GM19372 (cell line): Measurements from ENCODE around the gene LRWD1.
A peak's percentile ranks its signal among the peaks of the same experiment; 100 is the strongest.

Experiments
- ATAC-seq: cut with Tn5 transposase; IDR thresholded peaks from one replicate; pipeline ENCODE4 v1.9.1; 2021; ENCODE audit warnings: mild to moderate bottlenecking, low read depth, moderate library complexity; ENCODE audit not compliant: unreplicated experiment

The LRWD1 gene

DNA sequence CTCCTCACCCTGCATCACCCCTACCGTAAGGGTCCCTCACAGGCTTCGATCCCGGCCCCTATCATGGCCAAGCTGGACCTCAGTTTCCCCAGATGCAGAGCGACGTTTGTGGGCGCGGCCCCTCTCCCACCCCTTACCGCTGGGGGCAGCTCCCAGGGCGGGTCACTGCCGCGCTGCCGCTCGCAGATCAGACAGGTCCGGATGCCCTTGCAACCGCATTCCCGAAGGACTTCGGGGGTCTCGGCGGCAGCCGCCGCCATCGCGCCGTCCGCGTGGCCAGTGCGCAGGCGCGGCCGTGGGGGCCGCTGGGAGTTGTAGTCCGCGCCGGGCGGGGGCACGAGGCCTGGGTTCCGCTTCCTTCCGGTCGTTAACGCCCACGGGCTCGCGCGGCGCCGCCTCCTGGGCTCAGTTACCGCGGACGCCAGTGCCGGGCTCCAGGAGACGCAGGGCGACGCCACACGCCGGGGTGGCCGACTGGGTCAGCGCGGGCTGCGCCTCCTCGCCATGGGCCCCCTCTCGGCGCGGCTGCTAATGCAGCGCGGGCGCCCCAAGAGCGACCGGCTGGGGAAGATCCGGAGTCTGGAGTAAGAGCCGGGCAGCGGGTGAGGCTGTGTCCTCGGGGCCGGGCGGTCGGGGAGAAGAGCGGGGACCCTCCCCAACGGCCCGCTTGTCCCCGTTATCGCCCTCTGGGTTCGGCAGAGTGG, at the start of gene LRWD1, which contains the start of gene ALKBH4:
TSS of gene LRWD1 (plus strand) at position 408 of the 704 bp plus-strand sequence. CDS start at position 505, 97 bp downstream.
TSS of gene ALKBH4 (minus strand) at position 287 of the 704 bp plus-strand sequence. CDS start at position 260, 27 bp downstream.
- peak; percentile 97 for ATAC-seq

DNA sequence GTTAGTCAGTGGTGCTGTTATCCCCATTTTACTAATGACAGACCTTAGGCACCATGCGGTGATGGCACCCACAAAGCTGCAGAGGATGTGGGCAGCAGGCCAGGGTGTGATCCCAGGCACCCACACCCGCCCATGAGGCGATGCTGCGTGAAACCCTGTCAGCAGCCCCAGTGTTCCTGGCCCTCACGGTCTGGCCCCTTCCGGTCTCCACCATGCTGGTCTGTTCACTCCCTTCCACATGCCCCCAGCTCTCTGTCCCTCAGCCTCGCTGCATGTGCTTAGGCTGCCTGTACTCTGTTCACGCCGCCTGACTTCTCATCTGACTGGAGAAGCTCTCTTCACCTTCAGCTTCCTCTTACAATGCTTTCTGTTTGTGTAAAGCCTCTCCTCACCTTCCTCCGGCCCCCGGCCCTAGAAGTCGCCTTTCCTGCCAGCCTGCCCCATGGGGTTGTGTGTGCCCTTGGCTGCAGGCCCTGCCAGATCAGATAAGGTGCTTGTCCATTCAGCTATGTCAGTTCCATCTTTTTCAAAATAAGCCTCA, 49.0 kb upstream of the LRWD1 start:
- ATAC-seq = no peak

DNA sequence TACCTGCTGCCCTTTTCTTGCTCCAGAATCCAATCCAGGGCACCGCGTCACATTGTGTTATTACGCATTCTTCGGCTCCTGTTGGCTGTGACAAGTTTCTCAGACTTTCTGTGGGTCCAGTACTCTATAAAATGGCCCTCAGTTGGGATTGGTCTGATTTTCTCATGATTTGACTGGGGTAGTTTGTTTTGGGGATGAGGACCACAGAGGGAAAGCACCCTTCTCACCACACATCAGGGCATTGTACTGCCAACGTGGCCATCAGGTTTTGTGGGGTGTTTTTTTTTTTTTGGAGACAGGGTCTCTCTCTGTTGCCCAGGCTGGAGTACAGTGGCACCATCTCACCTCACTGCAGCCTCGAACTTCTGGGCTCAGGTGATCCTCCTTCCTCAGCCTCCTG, 48.4 kb upstream of the LRWD1 start:
- no peak for ATAC-seq

DNA sequence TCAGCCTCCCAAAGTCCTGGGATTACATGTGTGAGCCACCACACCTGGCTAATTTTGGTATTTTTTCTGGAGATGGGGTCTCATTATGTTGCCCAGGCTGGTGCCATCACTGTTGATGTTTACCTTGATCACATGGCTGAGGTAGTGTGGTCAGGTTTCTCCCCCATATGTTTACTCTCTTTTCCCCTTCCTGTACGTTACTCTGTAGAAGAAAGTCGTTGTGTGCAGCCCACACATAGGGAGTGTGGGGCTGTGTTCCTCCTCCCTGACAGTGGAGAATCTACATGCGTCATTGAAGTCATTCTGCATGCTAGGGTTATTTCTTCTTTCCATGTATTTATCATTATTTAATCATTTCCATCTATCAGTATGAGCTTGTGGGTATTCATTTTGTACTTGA, 47.7 kb upstream of the LRWD1 start:
- ATAC-seq = no peak

DNA sequence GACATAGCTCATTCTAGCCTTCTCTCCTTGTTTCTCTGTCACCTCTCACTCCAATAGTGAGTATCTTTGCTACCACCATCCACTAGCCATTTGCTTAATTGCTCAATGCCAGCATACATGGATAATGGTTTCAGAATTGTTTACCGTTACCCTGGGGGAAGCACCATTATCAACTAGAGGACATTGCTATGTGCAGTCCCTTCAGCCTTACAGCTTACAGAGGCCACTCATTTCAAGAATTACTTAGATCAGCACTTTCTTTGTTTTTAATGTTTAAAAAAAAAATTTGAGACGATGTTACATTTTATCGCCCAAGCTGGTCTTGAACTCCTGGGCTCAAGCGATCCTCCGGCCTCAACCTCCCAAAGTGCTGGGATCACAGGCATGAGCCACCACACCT, 46.2 kb upstream of the LRWD1 start:
- ATAC-seq = no peak

DNA sequence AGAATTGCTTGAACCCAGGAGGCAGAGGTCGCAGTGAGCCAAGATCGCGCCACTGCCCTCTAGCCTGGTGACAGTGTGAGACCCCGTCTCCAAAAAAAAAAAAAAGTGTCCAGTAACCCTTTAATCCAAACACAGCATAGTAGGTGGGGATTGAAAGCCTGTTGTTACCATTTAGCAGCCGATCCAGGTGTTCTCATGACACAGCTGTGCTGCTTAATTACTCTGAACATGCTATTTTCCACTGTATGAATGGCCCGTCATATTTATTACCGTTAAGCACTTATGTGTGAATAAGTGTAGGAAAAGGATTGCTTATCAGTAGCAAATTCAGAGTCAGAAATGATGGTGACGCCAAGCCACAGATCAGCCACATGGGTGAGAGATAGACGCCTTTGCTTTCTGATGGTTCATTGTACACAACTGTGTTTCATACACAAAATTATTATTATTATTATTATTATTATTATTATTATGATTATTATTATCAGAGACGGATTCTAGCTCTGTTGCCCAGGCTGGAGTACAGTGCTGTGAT, 43.0 kb upstream of the LRWD1 start:
- no peak for ATAC-seq

DNA sequence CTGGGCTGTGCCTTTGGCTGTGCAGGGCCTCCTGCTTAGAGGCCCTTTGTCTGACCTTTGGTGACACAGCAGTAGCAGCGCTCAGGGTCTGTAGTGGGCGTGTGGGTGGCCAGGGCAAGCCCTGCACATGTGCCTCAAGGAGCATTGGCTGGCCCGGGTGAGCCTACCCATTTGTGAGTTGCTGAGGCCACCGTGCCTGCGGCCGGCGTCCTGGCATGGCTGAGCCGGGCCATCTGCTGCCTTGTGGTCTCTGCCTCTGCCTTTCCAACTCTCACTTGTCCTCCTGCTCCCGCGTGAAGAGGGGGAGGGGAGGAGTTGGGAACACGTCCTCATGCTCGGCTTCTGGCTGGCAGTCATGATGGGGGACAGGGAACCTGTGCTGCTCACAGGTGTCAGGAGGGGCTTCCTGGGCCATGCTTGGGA, 40.6 kb upstream of the LRWD1 start:
- ATAC-seq = no peak

DNA sequence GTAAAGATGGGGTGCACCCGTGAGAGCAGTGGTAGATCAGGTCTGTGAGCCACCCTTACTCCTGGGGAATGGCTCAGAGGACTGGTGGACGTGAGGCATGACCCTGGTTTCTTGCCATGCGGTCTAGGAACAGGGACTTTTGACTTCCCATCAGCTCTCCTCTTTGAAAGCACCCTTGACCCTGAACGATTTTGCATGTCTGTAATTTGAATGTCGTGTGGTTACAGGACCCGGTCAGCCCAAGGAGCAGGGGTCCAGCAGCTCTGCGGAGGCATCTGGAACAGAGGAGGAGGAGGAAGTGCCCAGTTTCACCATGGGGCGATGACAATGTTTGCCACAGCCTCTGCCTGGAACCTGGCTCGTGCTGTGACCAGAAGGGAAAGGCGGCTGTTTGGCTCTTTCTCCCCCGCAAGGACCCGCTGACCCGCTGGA, 40.0 kb upstream of the LRWD1 start:
- no peak for ATAC-seq

DNA sequence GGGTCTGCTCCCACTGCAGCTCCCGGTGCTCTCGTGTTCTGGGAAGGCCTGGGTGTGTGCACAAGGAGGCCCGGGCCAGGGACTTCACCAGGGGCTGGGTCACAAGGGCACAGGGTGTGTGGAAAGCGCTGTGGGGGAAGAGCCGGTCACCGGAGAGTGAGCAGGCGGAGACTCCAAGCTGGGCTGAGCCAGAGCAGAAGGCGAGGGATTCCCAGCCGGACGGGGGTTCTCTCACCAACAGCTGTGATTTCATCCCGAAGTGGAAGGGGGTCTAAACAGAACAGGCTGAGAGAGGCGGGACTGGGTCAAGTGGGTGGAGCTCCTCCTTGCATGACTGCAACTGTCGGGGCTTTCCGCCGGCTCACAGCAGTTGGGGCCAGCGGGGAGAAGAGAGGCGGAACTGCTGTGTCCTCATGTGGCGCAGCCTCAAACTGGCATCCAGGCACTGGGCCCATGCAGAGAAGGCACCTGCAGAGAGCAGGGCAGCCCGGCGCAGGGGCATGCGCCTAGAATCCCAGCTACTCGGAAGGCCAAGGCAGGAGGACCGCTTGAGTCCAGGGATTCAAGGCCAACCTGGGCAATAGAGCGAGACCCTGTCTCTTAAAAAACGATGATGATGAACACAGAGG, 39.0 kb upstream of the LRWD1 start:
- peak; percentile 54 for ATAC-seq

DNA sequence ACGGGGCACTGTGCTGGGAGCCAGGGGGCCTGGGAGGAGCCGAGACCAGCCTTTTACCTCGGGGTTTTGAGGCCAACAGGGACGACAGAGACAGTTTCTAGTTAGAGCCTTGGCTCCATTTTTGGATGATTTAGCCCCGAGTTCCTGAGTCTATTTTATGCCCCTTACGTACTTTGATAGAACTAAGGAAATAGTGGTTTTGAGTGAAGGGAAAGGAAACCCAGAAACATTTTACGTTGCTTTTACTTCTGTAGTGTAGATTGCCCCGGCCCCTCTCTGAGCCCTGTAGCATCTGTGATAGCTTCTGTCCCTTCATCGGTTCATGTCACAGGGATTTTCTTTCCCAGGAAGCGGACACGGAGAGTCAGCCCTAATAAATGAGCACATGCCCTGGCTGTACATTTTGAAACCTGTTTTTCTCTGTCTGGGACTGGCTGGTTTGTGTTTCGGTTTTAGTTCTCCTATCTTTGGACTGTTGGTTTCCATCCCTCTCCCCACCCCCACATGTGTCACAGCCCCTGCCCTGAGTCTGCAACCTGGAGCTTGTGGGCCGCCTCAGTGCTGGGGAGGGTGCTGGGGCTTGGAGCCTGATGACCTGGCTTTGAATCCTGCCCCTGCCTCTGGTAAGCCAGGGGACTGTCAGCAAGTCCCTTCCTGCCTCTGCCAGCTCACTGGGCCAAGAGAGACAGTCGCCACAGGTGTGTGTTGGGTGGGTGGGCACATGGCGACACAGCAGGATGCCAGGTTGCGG, 38.3 kb upstream of the LRWD1 start:
- peak; percentile 53 for ATAC-seq

DNA sequence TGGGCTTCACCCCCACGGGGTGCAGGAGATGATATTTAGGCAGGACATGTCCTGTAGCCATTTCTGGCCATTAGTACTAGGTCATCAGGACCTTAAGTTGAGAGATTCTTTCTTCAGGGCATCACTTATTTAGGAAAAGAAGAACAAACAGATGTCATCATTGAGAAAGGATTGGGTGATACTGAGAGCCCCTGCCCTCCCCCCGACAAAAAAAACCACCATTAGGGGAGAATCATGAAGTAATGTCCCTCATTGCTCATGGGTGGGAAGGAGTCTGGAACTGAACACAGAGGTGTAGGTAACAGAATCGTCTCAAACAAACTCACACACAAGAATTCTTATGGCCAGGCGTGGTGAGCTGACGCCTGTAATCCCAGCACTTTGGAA, 37.8 kb upstream of the LRWD1 start:
- ATAC-seq = no peak

DNA sequence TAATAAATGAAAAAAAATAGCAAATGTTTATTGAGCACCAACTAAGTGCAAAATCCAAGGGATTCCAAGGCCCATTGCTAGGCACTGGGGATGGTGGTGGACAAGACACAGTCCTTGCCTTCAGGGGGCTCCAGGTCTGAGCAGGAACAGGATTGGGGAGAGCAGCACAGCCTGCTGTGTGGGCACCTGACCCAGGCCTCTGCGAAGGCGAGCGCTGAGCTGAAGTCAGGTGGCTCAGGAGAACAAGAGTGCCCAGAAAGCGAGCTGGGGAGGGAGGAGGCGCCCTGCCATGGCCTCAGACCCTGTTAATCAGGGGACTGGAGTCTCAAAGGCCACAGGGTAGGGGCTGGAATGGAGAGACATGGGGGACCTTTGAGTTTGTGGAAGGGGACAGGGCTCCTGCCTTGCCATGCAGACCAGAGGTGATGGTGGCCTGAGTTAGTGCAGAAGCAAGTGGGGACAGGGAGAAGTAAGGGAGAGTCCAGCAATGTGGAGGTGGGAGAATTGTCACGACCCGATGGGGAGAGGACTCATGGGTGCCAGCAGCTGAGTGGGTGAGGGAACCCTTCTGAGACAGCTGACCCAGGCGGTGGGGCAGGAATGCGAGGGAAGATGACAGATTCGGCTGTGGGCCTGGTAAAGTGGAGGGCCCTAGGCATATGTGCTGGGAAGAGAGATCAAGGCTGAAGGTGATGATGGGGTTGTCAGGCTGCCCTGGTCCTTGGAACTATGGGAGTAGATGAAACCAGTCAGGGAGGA, 35.5 kb upstream of the LRWD1 start:
- no peak for ATAC-seq

DNA sequence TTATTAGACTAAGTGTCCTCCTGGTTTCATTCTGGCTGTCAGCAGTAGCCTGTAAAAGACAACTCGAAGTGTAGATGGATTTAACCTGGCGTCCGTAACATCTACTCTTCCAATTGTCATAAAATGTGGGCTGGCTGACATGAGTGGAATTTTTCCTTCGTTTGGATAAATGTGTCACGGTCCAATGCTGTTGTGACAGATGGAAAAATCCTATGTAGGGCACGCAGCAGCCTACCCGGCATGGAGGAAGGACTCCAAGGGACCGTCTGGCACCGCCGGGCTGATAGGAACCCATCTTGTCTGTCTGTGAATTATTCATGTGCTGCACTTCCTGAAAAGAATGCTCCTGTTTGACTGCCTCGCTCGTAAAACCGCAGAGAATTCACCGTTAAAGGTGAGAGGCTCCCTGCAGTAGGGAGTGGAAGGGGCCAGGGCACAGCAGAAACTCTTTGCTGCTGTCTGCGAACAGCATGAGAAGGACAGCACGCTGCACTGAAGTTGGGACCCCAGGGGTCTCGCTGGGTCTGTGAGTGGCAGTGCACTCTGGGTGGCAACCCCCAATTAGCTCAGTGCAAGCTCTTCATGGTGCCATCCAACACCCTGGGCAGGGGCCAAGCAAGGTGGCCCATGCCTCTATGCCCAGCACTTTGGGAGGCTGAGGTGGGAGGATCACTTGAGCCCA, 33.0 kb upstream of the LRWD1 start:
- ATAC-seq = no peak

DNA sequence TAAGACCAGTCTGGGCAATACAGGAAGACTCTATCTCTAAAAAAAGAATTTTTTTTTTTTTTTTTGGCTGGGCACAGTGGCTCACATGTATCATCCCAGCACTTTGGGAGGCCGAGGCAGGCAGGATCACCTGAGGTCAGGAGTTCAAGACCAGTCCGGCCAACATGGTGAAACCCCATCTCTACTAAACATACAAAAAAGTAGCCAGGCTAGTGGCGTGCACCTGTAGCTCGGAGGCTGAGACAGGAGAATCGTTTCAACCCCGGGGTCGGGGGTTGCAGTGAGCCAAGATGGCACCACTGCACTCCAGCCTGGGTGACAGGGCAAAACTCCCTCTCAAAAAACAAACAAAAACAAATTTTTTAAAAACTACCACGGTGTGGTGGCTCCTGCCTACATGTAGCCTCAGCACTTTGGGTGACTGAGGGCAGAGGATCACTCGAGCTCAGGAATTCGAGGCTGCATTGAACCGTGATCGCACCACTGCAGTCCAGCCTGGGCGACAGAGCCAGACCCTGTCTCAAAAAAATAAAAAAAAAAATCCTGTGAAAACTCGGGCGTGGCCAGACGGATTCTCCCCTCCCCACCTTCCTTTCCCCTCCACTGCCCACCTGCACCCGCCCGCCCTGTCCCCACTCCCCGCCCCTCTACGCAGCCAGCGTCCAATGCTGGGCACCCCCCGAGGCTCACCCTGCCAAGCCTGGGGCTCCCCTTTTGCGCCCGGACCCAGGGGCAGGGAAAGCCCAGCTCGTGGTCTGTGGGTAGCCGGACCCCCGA, 32.2 kb upstream of the LRWD1 start:
- peak; percentile 21 for ATAC-seq

DNA sequence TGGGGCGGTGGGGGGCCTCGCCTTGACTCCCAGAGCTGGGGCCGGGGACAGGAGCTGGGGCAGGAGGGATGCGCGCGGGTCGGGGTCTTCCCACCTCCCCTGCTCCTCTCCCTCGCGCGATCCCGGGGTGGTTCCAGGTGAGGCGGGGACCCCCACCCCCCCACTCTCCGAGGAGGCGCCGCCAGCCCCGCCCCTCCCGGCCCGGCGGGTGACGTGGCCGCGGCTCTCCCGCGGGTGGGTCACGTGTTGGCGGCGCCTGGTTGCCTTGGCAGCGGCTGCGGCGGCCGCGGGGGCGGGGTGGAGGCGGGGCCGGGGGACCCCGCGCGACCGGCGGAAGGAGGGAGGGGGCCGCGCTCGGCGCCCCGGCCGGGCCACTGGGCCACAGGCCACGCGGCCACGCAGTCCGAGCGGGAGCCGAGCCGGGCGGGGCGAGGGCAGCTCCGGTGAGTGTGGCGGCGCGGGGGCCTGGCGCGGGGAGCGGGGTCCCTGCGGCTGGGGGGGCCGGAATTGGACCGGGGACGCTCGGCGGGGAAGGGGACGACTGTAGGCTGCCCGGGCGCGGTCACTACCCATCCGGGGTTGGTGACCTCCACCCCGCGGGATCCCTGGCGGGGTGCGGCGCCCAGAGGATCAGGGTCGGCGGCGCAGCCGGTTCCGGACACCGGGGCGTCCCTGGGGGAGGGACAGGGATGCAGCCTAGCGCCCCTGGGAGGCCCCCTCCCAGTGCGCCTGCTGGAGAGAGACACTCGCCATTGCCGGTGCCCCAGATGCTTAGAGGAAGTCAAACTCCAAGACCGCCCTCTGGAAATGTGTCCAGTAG, 31.4 kb upstream of the LRWD1 start, which contains the start of gene ORAI2:
TSS of gene ORAI2 (plus strand) at position 357 of the 820 bp plus-strand sequence. CDS start 5,382 bp downstream, outside the sequence.
- ATAC-seq = peak; percentile 68

DNA sequence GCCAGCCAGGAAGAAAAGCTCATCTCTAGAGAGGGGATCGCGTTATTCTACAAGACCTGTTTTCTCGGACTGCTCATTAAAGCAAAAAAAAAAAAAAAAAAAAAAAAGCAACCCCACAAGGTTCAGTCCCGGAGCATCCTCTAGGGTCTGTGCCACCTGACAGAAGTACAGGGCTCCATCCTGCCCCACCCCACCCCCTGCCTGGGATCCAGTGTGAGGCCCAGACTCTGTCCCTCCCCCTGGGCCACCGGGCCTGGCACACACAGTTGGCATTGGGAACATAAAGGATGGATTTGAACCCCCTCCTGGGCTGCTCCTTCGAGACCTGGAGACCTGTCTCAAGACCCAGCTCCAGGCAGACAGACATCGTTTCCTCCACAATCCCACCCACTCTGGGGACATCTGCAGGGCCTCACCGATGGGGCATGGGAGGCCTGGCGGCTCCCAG, 30.7 kb upstream of the LRWD1 start:
- ATAC-seq = peak; percentile 18

DNA sequence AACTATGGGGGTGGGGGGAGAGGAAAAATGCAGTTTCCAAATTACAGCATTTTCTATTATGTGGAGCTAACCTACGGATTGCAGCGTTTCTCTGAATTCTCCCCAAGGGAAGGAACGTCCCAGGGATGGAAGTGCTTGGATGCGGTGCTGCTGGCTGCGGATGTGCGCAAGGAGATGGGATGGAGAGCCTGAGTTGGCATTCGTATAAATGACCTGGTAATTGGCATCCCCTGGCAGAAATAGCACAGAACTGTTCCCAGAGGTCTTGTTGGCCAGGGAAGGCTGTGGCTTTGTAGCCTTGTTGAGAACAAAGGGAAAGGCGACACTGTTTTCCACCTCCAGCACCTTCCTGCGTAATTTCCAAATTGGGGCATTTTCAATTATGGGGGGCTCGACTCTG, 28.7 kb upstream of the LRWD1 start:
- ATAC-seq = no peak
